Endothelial cell of umbilical vein (primary cell): ENCODE results near the gene SCN9A. TPM values are rescaled to one million over a fixed set of nuclear protein-coding genes. Genes with fewer than 3 reads are reported as not detected.

ENCODE experiments used
- BruUV-seq: library from RNA; stranded (reverse); fragments of 400-500 nt; replicated peaks from 2 replicates; lab custom pipeline; 2021; lab: Mats Ljungman, UMichigan
- CTCF ChIA-PET: fragments of 300-600, 350-600 bp; sonication (Branson Sonifier 250); formaldehyde crosslinking; loops from one replicate; lab custom pipeline; 2021; ENCODE audit warnings: antibody characterized with exemption, inconsistent platforms; lab: Charles Lee
- POLR2A ChIA-PET: fragments of 300-600, 350-600 bp; sonication (Branson Sonifier 250); formaldehyde crosslinking; loops from one replicate; lab custom pipeline; 2021; ENCODE audit warnings: antibody characterized with exemption, inconsistent platforms; lab: Charles Lee
- DNase-seq: peaks from one replicate; pipeline ENCODE4 v3.0.0-alpha.2; 2011; ENCODE audit warnings: low read depth, low spot score
- FAIRE-seq: peaks from 2 replicates; lab custom pipeline; 2011; peaks lifted over from hg19 to GRCh38; lab: Jason Lieb, UNC
- H2AFZ ChIP-seq: 2 replicates; pipeline ENCODE4 v1.6.0; 2012; ENCODE audit warnings: low read depth, low read length, control low read depth, inconsistent platforms
- H3K27ac ChIP-seq: 2 replicates; pipeline ENCODE4 v1.5.1; 2011; ENCODE audit warnings: low read depth, mild to moderate bottlenecking, control low read depth, low read length, moderate library complexity; ENCODE audit not compliant: insufficient read depth
- H3K27me3 ChIP-seq, 2 experiments: 2 replicates each; pipeline versions ENCODE4 v1.6.0 to v1.6.1; 2011; ENCODE audit warnings: low read length in 2 of 2, mixed read lengths in 1 of 2; ENCODE audit not compliant: control insufficient read depth in 2 of 2, insufficient read depth in 2 of 2
- H3K36me3 ChIP-seq, 2 experiments: 2 replicates in 1 of 2; 3 replicates in 1 of 2; pipeline ENCODE4 v1.5.1; 2011; ENCODE audit warnings: low read length in 2 of 2, mild to moderate bottlenecking in 1 of 2, moderate library complexity in 1 of 2; ENCODE audit not compliant: control insufficient read depth in 2 of 2, insufficient read depth in 2 of 2; ENCODE audit errors: extremely low read depth in 1 of 2
- H3K4me1 ChIP-seq: 3 replicates; pipeline ENCODE4 v1.5.1; 2011; ENCODE audit warnings: mild to moderate bottlenecking, low read length; ENCODE audit not compliant: control insufficient read depth, insufficient read depth; ENCODE audit errors: extremely low read depth
- H3K4me2 ChIP-seq: 2 replicates; pipeline ENCODE4 v1.6.1; 2011; ENCODE audit warnings: low read length, control low read depth, mixed read lengths; ENCODE audit not compliant: insufficient read depth
- H3K4me3 ChIP-seq, 3 experiments: fragments of 200-600 bp in 1 of 3; sonication (generic), shearing (Covaris generic) in 1 of 3; replicated peaks in 1 of 3; 2 replicates each; pipeline ENCODE4 v1.5.1; 2011 to 2016; ENCODE audit warnings: control low read depth in 3 of 3, low read length in 3 of 3, mild to moderate bottlenecking in 2 of 3, inconsistent platforms in 1 of 3, low read depth in 1 of 3, moderate library complexity in 1 of 3; ENCODE audit not compliant: insufficient read depth in 1 of 3
- H3K79me2 ChIP-seq: 2 replicates; pipeline ENCODE4 v1.6.0; 2012; ENCODE audit warnings: low read length, inconsistent platforms; ENCODE audit not compliant: control insufficient read depth, insufficient read depth
- H3K9ac ChIP-seq: replicated peaks from 2 replicates; pipeline ENCODE3; 2011; ENCODE audit warnings: low read length, control low read depth; ENCODE audit not compliant: insufficient read depth; ENCODE audit errors: extremely low read depth
- H3K9me1 ChIP-seq: replicated peaks from 3 replicates; pipeline ENCODE4 v1.6.0; 2011; ENCODE audit warnings: mild to moderate bottlenecking, low read length; ENCODE audit not compliant: control insufficient read depth, insufficient read depth; ENCODE audit errors: extremely low read depth
- H3K9me3 ChIP-seq: replicated peaks from 2 replicates; pipeline ENCODE4 v1.5.1; 2012; ENCODE audit warnings: low read length, inconsistent platforms; ENCODE audit not compliant: control insufficient read depth, insufficient read depth
- H4K20me1 ChIP-seq: replicated peaks from 2 replicates; pipeline ENCODE3; 2011; ENCODE audit warnings: mild to moderate bottlenecking, low read length; ENCODE audit not compliant: control insufficient read depth, insufficient read depth; ENCODE audit errors: extremely low read depth
- CTCF ChIP-seq, 2 donors: IDR thresholded peaks; 1 replicate in 1 of 2; 2 replicates in 1 of 2; pipeline ENCODE4 v1.5.1; 2011; ENCODE audit warnings: low read length in 2 of 2, mild to moderate bottlenecking in 2 of 2, moderate library complexity in 2 of 2, control low read depth in 1 of 2, inconsistent platforms in 1 of 2, low read depth in 1 of 2; ENCODE audit not compliant: insufficient read depth in 1 of 2; ENCODE audit errors: extremely low read depth in 1 of 2
- EZH2 ChIP-seq: IDR thresholded peaks from 2 replicates; pipeline ENCODE4 v1.6.1; 2012; ENCODE audit warnings: borderline replicate concordance, low read depth, mild to moderate bottlenecking, moderate library complexity, low read length, inconsistent platforms; ENCODE audit not compliant: severe bottlenecking
- FOS ChIP-seq: IDR thresholded peaks from 2 replicates; pipeline ENCODE4 v1.6.1; 2011; ENCODE audit warnings: mild to moderate bottlenecking, low read length, moderate library complexity, borderline replicate concordance; ENCODE audit not compliant: insufficient read depth
- GATA2 ChIP-seq: IDR thresholded peaks from 2 replicates; pipeline ENCODE4 v1.7.0; 2011; ENCODE audit warnings: low read depth, mild to moderate bottlenecking, moderate library complexity, mixed read lengths, low read length; ENCODE audit not compliant: insufficient read length, insufficient read depth
- JUN ChIP-seq: IDR thresholded peaks from 2 replicates; pipeline ENCODE4 v1.6.1; 2011; ENCODE audit warnings: borderline replicate concordance, low read depth; ENCODE audit not compliant: insufficient read length, insufficient read depth
- MAX ChIP-seq: IDR thresholded peaks from 2 replicates; pipeline ENCODE4 v1.6.1; 2011; ENCODE audit not compliant: insufficient read depth, insufficient read length
- MYC ChIP-seq: IDR thresholded peaks from one replicate; pipeline ENCODE4 v1.6.1; 2011; ENCODE audit warnings: mild to moderate bottlenecking, low read depth, low read length
- POLR2A ChIP-seq: IDR thresholded peaks from 2 replicates; pipeline ENCODE4 v1.6.1; 2012; ENCODE audit warnings: low read depth, mild to moderate bottlenecking, control low read depth, low read length
- POLR2AphosphoS5 ChIP-seq: IDR thresholded peaks from 2 replicates; pipeline ENCODE4 v1.6.1; 2012; ENCODE audit warnings: low read depth, mild to moderate bottlenecking, control low read depth, low read length, moderate library complexity; ENCODE audit not compliant: insufficient read depth
- dilution Hi-C: fragments of 300-500 bp; cut with MboI; formaldehyde crosslinking; loops from one replicate; pipeline ENCODE4 v1.15.0; 2019; ENCODE audit warnings: low sequenced_read_pairs; ENCODE audit not compliant: extremely low pct_ligation_motif_present
- intact Hi-C: fragments of 100-400 bp; cut with micrococcal nuclease; formaldehyde crosslinking; loops from one replicate; pipeline ENCODE4 v1.10.0; 2022
- polyA plus RNA-seq, 4 experiments: library from polyadenylated mRNA; depleted of rRNA in 3 of 4; stranded (reverse) in 3 of 4; unstranded in 1 of 4; fragments of >200 nt; gene quantifications; 2 replicates each; pipeline versions ENCODE4 v1.2.1 to v1.2.3, GENCODE V29; 2011 to 2012; ENCODE audit warnings: missing spikeins in 1 of 4
- total RNA-seq: library from RNA; stranded (reverse); gene quantifications from 2 replicates; pipeline ENCODE4 v1.2.3, GENCODE V29; 2021

SCN9A gene
- total and polyA plus RNA-seq, 2 donors (not counting 3 experiments of a cell fraction or from before 2014, with no cell fraction given): 0.88 to 1.6 TPM

GRCh38 chr2:166365239-166365638 lies 10.5 kb downstream of the SCN9A start:
- H3K4me3 ChIP-seq: no peak overlapping the region
- no peaks in the 10 kb centered on the region for H3K79me2 ChIP-seq
- no peaks in the 10 kb centered on the region for H3K9me1 ChIP-seq
- dilution Hi-C loops (no loop called here), intact Hi-C loops (no loop called here)
- H3K27ac ChIP-seq: no peak overlapping the region
- no peak for DNase-seq
- no peaks in the 10 kb centered on the region for H3K4me1 ChIP-seq
- H3K36me3 ChIP-seq: no peaks in the 10 kb centered on the region
- H2AFZ ChIP-seq: no peak overlapping the region
- H3K4me2 ChIP-seq: no peak overlapping the region
- no peaks in the 10 kb centered on the region for H3K27me3 ChIP-seq
- TF ChIP-seq EZH2: no peak
- TF ChIP-seq POLR2A: no peak
- no peak for TF ChIP-seq MYC
- ChIA-PET POLR2A (no interaction called here), CTCF (interaction anchor here (1.2 kb wide), 1 partner anchor 23 kb away, joined by 3 read pairs; no protein-coding TSS in a partner anchor)
- FAIRE-seq: no peak
- H3K9ac ChIP-seq: no peak overlapping the region
- H4K20me1 ChIP-seq: no peaks in the 10 kb centered on the region
- no TSS peak for BruUV-seq
- H3K9me3 ChIP-seq: no peaks in the 10 kb centered on the region

DNA sequence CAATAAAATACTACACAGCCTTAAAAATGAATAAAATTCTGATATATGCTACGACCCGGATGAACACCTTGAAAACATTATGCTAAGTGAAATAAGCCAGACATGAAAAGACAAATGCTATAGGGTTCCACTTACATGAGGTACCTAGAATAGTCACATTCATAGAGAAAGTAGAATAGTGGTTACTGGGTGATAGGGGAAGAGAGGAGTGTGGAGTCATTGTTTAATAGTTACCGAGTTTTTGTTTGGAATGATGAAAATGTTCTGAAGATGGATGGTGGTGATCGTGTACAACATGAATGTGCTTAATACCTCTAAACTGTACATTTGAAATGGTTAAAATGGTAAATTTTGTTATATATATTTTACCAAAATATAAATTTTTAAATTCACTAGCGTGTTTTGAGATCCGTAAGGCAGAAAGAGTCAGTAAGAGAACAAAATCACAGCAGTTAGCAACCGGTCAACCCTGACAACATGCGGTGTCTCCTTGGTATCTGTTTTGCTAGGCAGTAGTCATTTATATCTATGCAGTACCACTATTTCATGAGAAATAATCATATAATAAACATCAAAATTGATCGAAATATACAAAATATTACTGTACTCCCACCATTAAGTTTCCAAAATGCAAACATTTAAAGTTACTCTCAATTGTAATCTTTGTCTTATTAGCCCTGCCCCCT lies 11.1 kb downstream of the SCN9A start:
- intact Hi-C loops (loop anchor here (5.0 kb wide), 1 partner anchor 182 kb away; no protein-coding TSS in a partner anchor), dilution Hi-C loops (no loop called here)
- ChIA-PET CTCF (no interaction called here), POLR2A (no interaction called here)
- Histone ChIP-seq H3K9me3 (no peaks in the 10 kb centered on the region), H3K9me1 (no peaks in the 10 kb centered on the region), H3K4me1 (no peaks in the 10 kb centered on the region), H3K9ac (no peak overlapping the region), H3K27ac (no peak overlapping the region), H4K20me1 (no peaks in the 10 kb centered on the region), H3K4me3 (no peak overlapping the region), H2AFZ (no peak overlapping the region), H3K36me3 (no peaks in the 10 kb centered on the region), H3K79me2 (no peaks in the 10 kb centered on the region), H3K4me2 (no peak overlapping the region), H3K27me3 (no peaks in the 10 kb centered on the region)
- no TSS peak for BruUV-seq
- DNase-seq (no peak), FAIRE-seq (no peak)
- no peak for TF ChIP-seq EZH2
- no peak for TF ChIP-seq MAX
- TF ChIP-seq JUN: no peak
- no peak for TF ChIP-seq POLR2AphosphoS5
- no peak for TF ChIP-seq FOS
- no peak for TF ChIP-seq GATA2
- no peak for TF ChIP-seq CTCF (IDR thresholded peaks at IDR 0.05; ENCODE audit: extremely low read depth in 1 of 2, insufficient read depth in 1 of 2, low read depth in 1 of 2, low read length in 2 of 2)
- TF ChIP-seq MYC: no peak
- TF ChIP-seq POLR2A: no peak
